Panc1 (cell line): ENCODE results near the gene MAGIX. TPM values are rescaled to one million over a fixed set of nuclear protein-coding genes. Genes with fewer than 3 reads are reported as not detected.

Source experiments
- ATAC-seq: fragments of 200-7000 bp; cut with Tn5 transposase; 2 replicates; pipeline ENCODE4 v1.9.1; 2020; ENCODE audit warnings: mild to moderate bottlenecking, moderate library complexity
- BruUV-seq: library from RNA; stranded (reverse); fragments of 400-500 nt; replicated peaks from 2 replicates; lab custom pipeline; 2021; lab: Mats Ljungman, UMichigan
- CTCF ChIA-PET: fragments of 300-600 bp; sonication (Branson Sonifier 250); formaldehyde crosslinking; loops from one replicate; lab custom pipeline; 2022; ENCODE audit warnings: antibody characterized with exemption; lab: Charles Lee
- POLR2A ChIA-PET: fragments of 300-600 bp; sonication (Branson Sonifier 250); formaldehyde crosslinking; loops from one replicate; lab custom pipeline; 2022; ENCODE audit warnings: antibody characterized with exemption; lab: Charles Lee
- DNase-seq: peaks from one replicate; pipeline ENCODE4 v3.0.0-alpha.2; 2010; ENCODE audit warnings: low read depth, low spot score
- H3K27ac ChIP-seq: 2 replicates; pipeline ENCODE4 v1.5.1; 2011; ENCODE audit warnings: mild to moderate bottlenecking, low read length, inconsistent platforms
- H3K27me3 ChIP-seq: fragments of 200-500 bp; sonication (Bioruptor generic); 2 replicates; pipeline ENCODE4 v1.6.0; 2014; ENCODE audit warnings: low read length, inconsistent platforms; ENCODE audit not compliant: control insufficient read depth, insufficient read depth
- H3K36me3 ChIP-seq: fragments of 200-500 bp; sonication (Bioruptor generic); 2 replicates; pipeline ENCODE4 v1.5.1; 2014; ENCODE audit warnings: inconsistent platforms, mild to moderate bottlenecking, low read length, moderate library complexity; ENCODE audit not compliant: control insufficient read depth, insufficient read depth
- H3K4me1 ChIP-seq: 2 replicates; pipeline ENCODE4 v1.5.1; 2011; ENCODE audit warnings: inconsistent platforms, mild to moderate bottlenecking, low read length, moderate library complexity; ENCODE audit not compliant: control insufficient read depth, insufficient read depth
- H3K4me3 ChIP-seq, 2 experiments: 2 replicates each; pipeline ENCODE4 v1.5.1; 2011 to 2012; ENCODE audit warnings: low read depth in 2 of 2, low read length in 2 of 2, mild to moderate bottlenecking in 2 of 2, inconsistent platforms in 1 of 2, moderate library complexity in 1 of 2
- H3K9me3 ChIP-seq: fragments of 200-500 bp; sonication (Bioruptor generic); 2 replicates; pipeline ENCODE4 v1.5.1; 2014; ENCODE audit warnings: low read depth, mild to moderate bottlenecking, inconsistent platforms, low read length, moderate library complexity; ENCODE audit not compliant: control insufficient read depth, insufficient read depth
- POLR2AphosphoS5 ChIP-seq: IDR thresholded peaks from 2 replicates; pipeline ENCODE4 v1.6.1; 2012; ENCODE audit warnings: mild to moderate bottlenecking, low read depth, low read length, moderate library complexity
- SIN3A ChIP-seq: IDR thresholded peaks from 2 replicates; pipeline ENCODE4 v1.6.1; 2012; ENCODE audit warnings: low read depth, mild to moderate bottlenecking, low read length, moderate library complexity, borderline replicate concordance; ENCODE audit not compliant: insufficient read depth
- TCF7L2 ChIP-seq: IDR thresholded peaks from 2 replicates; pipeline ENCODE4 v1.6.1; 2011; ENCODE audit warnings: mild to moderate bottlenecking, low read depth, low read length, inconsistent platforms
- in situ Hi-C: cut with HindIII; loops from 2 replicates; pipeline ENCODE4 v1.10.0; 2016; ENCODE audit warnings: low sequenced_read_pairs, low pct_unique_long_range_greater_than_20kb
- intact Hi-C: fragments of 100-400 bp; cut with micrococcal nuclease; formaldehyde crosslinking; loops from one replicate; pipeline ENCODE4 v1.10.0; 2022; ENCODE audit not compliant: unreplicated experiment
- total RNA-seq: library from RNA; stranded (reverse); gene quantifications from one replicate; pipeline ENCODE4 v1.2.1, GENCODE V29; 2021; ENCODE audit not compliant: unreplicated experiment
- TF ChIP-seq, protein P1 (sequence below): fragments of 450-650 bp; IDR thresholded peaks from 2 replicates; pipeline ENCODE4 v1.5.1; 2017; ENCODE audit warnings: mild to moderate bottlenecking
- TF ChIP-seq, protein P2 (sequence below), 2 experiments: IDR thresholded peaks; 2 replicates each; pipeline ENCODE4 v1.6.1; 2011 to 2012; ENCODE audit warnings: low read depth in 2 of 2, control low read depth in 1 of 2, low read length in 1 of 2, mild to moderate bottlenecking in 1 of 2, moderate library complexity in 1 of 2; ENCODE audit not compliant: insufficient read depth in 1 of 2

Gene MAGIX
- total RNA-seq, 1 experiment from 2014 or later, result 3.8 TPM

DNA sequence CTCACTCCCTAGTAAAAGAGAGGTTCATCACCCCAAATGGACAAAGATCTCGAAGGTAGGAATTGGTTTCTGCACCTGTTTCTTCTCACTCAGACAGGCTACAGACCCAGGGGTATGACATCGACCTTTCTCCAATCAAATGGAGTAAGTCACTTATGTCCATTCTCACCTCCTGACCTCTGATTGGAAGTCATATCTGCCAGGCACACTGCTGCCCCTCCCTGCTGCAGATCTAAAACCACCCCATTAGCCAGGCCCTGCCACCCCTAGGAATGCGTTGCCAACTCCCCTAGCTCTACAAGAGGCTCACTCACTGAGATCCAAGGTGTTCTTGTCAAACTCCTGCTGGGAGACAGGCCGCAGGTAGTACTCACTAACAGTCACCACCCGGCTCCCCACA is 45.8 kb upstream of the MAGIX start:
- Histone ChIP-seq H3K27ac (no peak overlapping the region), H3K9me3 (no peaks in the 10 kb centered on the region), H3K4me1 (no peaks in the 10 kb centered on the region), H3K36me3 (peaks cover 7% of the 10 kb centered on the region; the same call in 1 of the 2 replicates), H3K27me3 (no peaks in the 10 kb centered on the region), H3K4me3 (no peak overlapping the region)
- no peak for ATAC-seq
- CTCF ChIA-PET, result no interaction called here
- in situ Hi-C loops (no loop called here), intact Hi-C loops (no loop called here)
- no peak for DNase-seq
- POLR2A ChIA-PET, result no interaction called here
- TF ChIP-seq SIN3A, result no peak
- TF ChIP-seq, protein P1, sequence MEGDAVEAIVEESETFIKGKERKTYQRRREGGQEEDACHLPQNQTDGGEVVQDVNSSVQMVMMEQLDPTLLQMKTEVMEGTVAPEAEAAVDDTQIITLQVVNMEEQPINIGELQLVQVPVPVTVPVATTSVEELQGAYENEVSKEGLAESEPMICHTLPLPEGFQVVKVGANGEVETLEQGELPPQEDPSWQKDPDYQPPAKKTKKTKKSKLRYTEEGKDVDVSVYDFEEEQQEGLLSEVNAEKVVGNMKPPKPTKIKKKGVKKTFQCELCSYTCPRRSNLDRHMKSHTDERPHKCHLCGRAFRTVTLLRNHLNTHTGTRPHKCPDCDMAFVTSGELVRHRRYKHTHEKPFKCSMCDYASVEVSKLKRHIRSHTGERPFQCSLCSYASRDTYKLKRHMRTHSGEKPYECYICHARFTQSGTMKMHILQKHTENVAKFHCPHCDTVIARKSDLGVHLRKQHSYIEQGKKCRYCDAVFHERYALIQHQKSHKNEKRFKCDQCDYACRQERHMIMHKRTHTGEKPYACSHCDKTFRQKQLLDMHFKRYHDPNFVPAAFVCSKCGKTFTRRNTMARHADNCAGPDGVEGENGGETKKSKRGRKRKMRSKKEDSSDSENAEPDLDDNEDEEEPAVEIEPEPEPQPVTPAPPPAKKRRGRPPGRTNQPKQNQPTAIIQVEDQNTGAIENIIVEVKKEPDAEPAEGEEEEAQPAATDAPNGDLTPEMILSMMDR, result no peak
- no peak for TF ChIP-seq POLR2AphosphoS5
- no peak for TF ChIP-seq TCF7L2
- TF ChIP-seq, protein P2, sequence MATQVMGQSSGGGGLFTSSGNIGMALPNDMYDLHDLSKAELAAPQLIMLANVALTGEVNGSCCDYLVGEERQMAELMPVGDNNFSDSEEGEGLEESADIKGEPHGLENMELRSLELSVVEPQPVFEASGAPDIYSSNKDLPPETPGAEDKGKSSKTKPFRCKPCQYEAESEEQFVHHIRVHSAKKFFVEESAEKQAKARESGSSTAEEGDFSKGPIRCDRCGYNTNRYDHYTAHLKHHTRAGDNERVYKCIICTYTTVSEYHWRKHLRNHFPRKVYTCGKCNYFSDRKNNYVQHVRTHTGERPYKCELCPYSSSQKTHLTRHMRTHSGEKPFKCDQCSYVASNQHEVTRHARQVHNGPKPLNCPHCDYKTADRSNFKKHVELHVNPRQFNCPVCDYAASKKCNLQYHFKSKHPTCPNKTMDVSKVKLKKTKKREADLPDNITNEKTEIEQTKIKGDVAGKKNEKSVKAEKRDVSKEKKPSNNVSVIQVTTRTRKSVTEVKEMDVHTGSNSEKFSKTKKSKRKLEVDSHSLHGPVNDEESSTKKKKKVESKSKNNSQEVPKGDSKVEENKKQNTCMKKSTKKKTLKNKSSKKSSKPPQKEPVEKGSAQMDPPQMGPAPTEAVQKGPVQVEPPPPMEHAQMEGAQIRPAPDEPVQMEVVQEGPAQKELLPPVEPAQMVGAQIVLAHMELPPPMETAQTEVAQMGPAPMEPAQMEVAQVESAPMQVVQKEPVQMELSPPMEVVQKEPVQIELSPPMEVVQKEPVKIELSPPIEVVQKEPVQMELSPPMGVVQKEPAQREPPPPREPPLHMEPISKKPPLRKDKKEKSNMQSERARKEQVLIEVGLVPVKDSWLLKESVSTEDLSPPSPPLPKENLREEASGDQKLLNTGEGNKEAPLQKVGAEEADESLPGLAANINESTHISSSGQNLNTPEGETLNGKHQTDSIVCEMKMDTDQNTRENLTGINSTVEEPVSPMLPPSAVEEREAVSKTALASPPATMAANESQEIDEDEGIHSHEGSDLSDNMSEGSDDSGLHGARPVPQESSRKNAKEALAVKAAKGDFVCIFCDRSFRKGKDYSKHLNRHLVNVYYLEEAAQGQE (IDR thresholded peaks at IDR 0.05; ENCODE audit: insufficient read depth in 1 of 2, low read depth in 2 of 2, low read length in 1 of 2), result no peak
- BruUV-seq, result no TSS peak

DNA sequence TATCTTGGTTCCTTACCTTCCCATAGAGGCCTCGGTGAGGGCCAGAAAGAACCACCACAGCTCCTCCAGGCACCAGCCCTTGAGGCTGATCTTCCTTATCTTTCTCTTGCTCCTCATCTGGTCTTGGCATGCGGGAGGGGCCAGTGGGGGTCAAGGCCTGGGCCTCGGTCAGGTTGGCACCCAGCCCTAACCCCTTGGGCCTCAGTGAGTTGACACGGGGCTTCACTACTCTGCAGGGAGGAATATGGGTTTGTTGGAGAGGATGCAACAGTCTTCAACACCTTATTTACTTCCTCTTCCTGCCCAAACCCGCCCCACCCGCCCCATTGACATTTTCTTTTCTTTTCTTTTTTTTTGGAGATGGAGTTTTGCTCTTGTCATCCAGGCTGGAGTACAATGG is 45.0 kb upstream of the MAGIX start:
- H3K4me1 ChIP-seq, result peaks cover 1% of the 10 kb centered on the region; the same call in 1 of the 2 replicates
- DNase-seq (no peak), ATAC-seq (no peak)
- ChIA-PET CTCF (no interaction called here), POLR2A (no interaction called here)
- BruUV-seq, result no TSS peak
- TF ChIP-seq SIN3A, result no peak
- no peak for TF ChIP-seq TCF7L2
- TF ChIP-seq POLR2AphosphoS5, result no peak
- TF ChIP-seq, protein P1, result no peak
- TF ChIP-seq, protein P2 (IDR thresholded peaks at IDR 0.05; ENCODE audit: insufficient read depth in 1 of 2, low read depth in 2 of 2, low read length in 1 of 2), result no peak
- no peaks in the 10 kb centered on the region for H3K27me3 ChIP-seq
- no peak overlapping the region for H3K27ac ChIP-seq
- in situ Hi-C loops, result no loop called here
- no peak overlapping the region for H3K4me3 ChIP-seq
- intact Hi-C loops, result no loop called here
- no peaks in the 10 kb centered on the region for H3K9me3 ChIP-seq
- peaks cover 7% of the 10 kb centered on the region; the same call in 1 of the 2 replicates for H3K36me3 ChIP-seq
